H7 (cell line): ENCODE results near the gene DYNC2LI1. TPM values are rescaled to one million over a fixed set of nuclear protein-coding genes. Genes with fewer than 3 reads are reported as not detected.

Experiments used
- DNase-seq: peaks from one replicate; pipeline ENCODE4 v3.0.0; 2012
- H3K27me3 ChIP-seq: 2 replicates; pipeline ENCODE4 v1.6.0; 2011; ENCODE audit warnings: mild to moderate bottlenecking, low read length; ENCODE audit not compliant: control insufficient read depth, insufficient read depth
- H3K36me3 ChIP-seq: replicated peaks from 2 replicates; pipeline ENCODE4 v1.5.1; 2011; ENCODE audit warnings: low read length; ENCODE audit not compliant: control insufficient read depth, insufficient read depth
- H3K4me3 ChIP-seq: 2 replicates; pipeline ENCODE4 v1.5.1; 2011; ENCODE audit warnings: low read depth, mild to moderate bottlenecking, control low read depth, low read length, moderate library complexity; ENCODE audit not compliant: insufficient read depth
- total RNA-seq: library from RNA; depleted of rRNA; stranded (reverse); fragments of >200 nt; shearing (Covaris generic); gene quantifications from 2 replicates; pipeline ENCODE4 v1.2.3, GENCODE V29; 2014

The DYNC2LI1 gene
- total RNA-seq, 1 experiment from 2014 or later: 9.5 TPM

DNA sequence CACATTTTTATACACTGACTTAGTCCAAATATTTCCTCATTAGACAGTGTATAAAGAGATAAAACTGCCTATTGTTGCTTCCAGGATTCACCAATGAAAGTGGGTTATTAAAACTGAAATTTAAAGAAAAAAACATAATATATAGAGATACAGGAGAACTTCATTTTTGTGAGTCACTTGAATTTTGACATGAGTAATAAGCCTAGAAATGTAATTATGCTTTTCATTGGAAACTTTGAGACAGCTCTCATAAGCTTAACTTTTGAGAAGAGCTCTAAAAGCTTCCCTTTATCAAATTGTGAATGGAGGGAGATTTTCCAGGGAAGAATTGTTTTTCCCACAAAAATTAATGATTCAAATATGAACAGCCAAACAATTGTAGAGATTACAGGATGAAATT lies 14.1 kb downstream of the DYNC2LI1 start:
- DNase-seq: no peak
- Histone ChIP-seq H3K36me3 (no peaks in the 10 kb centered on the region), H3K27me3 (no peaks in the 10 kb centered on the region), H3K4me3 (no peak overlapping the region)

DNA sequence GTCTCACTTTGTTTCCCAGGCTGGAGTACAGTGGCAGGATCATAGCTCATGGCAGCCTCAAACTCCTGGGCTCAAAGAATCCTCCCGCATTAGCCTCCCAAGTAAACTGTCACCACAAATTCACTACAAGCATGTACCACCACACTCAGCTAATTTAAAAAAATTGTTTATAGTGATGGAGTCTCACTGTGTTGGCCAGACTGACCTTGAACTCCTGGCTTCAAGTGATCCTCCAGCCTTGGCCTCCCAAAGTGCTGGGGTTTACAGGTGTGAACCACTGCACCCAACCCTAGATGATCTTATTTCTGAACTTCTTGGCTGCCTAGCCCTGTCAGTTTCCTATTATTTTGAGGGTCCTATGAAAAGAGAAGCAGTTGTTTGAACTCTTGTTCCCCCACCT lies 14.8 kb downstream of the DYNC2LI1 start:
- no peaks in the 10 kb centered on the region for H3K27me3 ChIP-seq
- DNase-seq: no peak
- H3K36me3 ChIP-seq: no peaks in the 10 kb centered on the region
- H3K4me3 ChIP-seq: no peak overlapping the region

DNA sequence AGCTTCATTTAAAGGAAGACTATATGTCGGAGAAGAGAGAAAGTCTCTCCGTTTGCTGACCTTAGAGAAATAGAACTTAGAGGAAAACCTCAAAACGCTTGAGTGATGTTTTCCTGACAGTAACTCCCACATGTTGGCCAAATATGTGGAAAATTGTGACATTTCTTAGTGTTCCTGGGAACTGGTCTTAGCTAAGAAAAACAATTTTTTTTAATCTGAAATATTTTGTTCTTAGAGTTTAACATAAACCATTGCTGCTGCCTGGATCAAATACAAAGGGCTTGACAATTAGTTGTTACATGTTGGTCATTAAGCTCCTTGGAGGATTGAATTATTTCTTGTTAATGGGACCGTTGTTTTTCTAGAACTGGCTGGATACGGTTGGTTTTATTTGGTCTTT lies 16.3 kb downstream of the DYNC2LI1 start:
- Histone ChIP-seq H3K36me3 (no peaks in the 10 kb centered on the region), H3K27me3 (no peaks in the 10 kb centered on the region), H3K4me3 (no peak overlapping the region)
- DNase-seq: no peak

DNA sequence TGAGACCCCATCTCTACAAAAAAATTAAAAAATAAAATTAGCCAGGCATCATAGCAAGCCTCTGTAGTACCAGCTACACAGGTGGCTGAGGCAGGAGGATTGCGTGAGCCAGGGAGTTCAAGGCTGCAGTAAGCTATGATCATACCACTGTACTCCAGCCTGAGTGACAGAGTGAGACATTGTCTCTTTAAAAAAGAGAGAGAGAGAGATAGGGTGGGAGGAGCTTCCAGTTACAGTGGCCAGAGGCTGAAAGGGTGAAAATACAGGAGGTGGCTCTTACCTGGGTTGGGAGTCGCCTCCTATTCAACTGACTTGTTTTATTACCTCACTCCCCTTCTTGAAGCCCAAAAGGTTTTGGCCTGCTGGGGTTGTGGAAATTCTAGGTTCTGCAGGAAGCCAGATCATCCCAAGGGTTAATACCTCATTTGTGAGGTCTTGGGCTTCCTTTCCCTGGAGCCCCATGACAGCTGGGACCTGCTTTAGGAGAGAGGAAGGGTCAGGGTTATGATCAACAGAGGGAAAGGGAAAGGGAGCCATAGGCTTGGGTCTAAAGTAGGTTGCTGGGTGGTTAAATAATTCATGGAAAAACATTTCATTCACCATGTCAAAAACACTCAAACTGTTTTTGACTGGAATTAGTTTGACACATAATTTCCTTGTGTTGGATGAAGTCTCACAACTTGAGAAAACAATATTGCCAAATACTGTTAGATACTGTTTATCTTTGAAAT lies 17.4 kb downstream of the DYNC2LI1 start:
- H3K36me3 ChIP-seq: no peaks in the 10 kb centered on the region
- no peak overlapping the region for H3K4me3 ChIP-seq
- DNase-seq: no peak
- H3K27me3 ChIP-seq: no peaks in the 10 kb centered on the region

DNA sequence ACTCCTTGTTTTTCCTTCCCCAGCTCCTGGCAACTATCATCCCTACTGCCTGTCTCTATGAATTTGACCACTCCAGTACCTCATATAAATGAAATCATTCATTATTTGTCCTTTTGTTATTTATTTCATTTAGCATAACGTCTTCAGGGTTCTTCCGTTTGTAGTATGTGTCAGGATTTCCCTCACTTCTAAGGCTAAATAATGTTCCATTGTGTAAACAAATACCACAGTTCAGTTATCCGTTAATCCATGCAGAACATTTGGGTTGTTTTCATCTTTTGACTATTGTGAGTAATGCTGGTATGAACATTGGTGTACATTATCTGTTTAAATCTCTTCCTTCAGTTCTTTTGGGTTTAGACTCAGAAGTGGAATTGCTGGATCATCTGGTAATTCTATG lies 18.8 kb downstream of the DYNC2LI1 start:
- no peaks in the 10 kb centered on the region for H3K27me3 ChIP-seq
- H3K4me3 ChIP-seq: no peak overlapping the region

DNA sequence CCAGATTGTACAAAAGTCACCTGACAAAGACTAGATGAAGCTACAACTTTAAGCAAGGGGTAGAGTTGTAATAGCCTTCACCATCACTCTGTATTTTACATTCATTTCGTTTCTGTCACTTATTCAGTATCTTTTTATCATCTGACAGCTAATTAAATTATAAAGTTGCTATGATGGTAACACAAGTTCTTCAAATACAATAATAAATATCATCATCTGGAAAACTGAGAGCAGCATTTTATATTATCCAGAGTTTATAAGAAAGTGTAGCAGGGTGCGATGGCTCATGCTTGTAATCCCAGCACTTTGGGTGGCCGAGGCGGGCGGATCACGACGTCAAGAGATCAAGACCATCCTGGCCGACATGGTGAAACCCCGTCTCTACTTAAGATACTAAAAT lies 21.1 kb downstream of the DYNC2LI1 start:
- no peak overlapping the region for H3K4me3 ChIP-seq
- no peaks in the 10 kb centered on the region for H3K27me3 ChIP-seq
- no peaks in the 10 kb centered on the region for H3K36me3 ChIP-seq
- DNase-seq: no peak

More for the DNA sequence above, 18.8 kb downstream of the DYNC2LI1 start:
- DNase-seq: no peak
- no peaks in the 10 kb centered on the region for H3K36me3 ChIP-seq

DNA sequence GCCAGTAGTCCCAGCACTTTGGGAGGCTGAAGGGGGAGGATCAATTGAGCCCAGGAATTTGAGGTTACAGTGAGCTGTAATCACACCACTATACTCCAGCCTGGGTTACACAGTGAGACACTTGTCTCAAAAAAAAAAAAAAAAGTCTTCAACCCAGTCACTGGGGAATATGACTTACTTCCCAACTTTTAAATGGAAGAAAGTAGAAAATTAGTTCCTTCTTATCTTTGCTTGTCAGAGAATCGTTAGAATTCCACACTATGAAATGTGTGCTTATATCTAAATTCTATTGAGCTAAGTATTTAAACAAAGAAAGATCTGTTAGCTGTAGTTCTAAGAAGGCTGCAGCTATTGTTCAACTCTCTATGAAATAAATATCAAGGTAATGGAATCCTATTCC lies 22.4 kb downstream of the DYNC2LI1 start:
- no peaks in the 10 kb centered on the region for H3K36me3 ChIP-seq
- no peak for DNase-seq
- no peaks in the 10 kb centered on the region for H3K27me3 ChIP-seq
- H3K4me3 ChIP-seq: no peak overlapping the region

DNA sequence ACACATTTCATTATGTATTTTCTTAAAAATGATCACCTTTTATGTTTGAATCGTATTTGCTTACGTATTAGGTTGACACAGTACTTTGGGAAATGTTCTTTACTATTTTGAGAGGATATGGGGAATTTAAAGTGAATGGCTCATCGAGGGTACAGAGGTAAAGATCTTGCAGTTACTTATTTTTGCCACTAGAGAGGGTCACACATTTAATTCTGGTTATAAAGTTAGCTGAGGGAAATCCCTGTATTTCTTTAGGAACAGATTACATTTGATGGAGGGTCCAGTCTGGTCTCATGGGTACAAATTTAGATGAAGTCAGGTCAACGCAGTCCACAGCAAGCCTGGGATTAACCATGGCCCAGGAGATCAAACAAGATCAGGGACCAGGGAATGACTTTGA lies 24.5 kb downstream of the DYNC2LI1 start:
- DNase-seq: peak; percentile 17
- Histone ChIP-seq H3K27me3 (no peaks in the 10 kb centered on the region), H3K4me3 (no peak overlapping the region), H3K36me3 (no peaks in the 10 kb centered on the region)

DNA sequence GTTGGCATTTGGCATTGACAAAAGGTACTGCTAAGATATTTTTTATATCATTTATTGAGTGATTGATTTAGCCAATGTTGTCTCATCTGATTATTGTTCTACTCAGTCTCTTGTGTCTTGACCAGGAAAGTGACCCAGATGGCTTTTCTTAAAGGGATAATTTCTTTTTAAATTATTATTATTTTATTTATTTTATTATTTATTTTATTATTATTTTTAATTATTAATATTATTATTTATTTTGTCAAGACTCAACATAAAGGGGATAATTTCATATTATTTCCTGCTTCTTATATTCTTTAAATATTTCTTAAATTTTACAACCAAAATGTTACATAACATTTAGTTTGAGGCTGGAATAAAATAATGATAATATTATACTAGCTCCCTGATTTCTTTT lies 27.1 kb downstream of the DYNC2LI1 start:
- DNase-seq: no peak
- no peaks in the 10 kb centered on the region for H3K36me3 ChIP-seq
- no peaks in the 10 kb centered on the region for H3K27me3 ChIP-seq
- no peak overlapping the region for H3K4me3 ChIP-seq

DNA sequence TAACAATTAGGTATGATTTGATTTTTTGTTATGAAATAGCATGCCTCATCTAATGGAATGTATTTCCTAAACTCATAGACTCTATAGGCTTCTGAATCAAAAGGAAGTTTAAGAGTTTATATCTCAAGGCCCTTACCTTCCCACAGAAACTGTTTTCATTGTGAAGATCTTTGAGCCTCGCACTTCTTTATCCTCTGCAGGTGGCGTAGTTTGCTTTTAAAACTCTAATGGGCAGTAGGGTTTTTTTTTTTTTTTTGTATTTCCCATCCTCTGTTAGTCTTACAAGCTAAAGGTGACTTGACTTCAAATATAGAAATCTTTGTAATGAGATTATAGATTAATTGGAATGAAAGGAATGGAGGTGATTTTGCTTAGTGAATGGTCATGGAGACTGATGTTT lies 28.3 kb downstream of the DYNC2LI1 start:
- H3K4me3 ChIP-seq: no peak overlapping the region
- no peaks in the 10 kb centered on the region for H3K27me3 ChIP-seq
- no peak for DNase-seq
- no peaks in the 10 kb centered on the region for H3K36me3 ChIP-seq

DNA sequence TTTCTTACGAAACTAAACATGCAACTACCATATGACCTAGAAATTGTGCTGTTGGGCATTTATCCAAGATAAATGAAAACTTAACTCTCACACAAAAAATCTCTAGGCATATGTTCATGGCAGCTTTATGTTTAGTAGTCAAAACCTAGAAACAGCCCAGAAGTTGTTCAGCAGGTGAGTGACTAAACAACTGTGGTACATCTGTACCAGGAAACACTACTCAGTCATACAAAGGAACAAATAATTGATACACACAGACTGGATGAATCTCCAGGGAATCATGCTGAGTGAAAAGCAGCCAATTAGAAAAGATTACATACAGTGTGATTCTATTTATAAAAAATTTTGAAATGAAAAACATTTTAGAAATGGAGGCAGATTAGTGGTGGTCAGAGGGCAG lies 29.3 kb downstream of the DYNC2LI1 start:
- Histone ChIP-seq H3K4me3 (no peak overlapping the region), H3K36me3 (no peaks in the 10 kb centered on the region), H3K27me3 (no peaks in the 10 kb centered on the region)
- DNase-seq: no peak

DNA sequence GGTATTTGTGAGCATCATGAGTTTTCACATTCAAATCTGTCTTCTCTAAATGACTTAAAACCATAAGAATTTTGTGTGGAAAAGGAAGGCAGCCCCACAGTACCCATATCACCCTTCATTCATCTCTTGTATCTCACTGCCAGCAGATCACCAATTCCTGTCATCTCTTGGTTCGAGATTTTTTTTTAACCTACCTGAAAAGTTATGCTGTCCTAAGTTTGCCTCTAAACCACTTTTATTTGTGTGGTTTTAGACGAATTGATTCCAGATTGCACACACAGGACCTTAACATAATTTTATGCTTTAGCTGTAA lies 32.8 kb downstream of the DYNC2LI1 start:
- DNase-seq: no peak
- Histone ChIP-seq H3K36me3 (no peaks in the 10 kb centered on the region), H3K4me3 (no peak overlapping the region), H3K27me3 (no peaks in the 10 kb centered on the region)

DNA sequence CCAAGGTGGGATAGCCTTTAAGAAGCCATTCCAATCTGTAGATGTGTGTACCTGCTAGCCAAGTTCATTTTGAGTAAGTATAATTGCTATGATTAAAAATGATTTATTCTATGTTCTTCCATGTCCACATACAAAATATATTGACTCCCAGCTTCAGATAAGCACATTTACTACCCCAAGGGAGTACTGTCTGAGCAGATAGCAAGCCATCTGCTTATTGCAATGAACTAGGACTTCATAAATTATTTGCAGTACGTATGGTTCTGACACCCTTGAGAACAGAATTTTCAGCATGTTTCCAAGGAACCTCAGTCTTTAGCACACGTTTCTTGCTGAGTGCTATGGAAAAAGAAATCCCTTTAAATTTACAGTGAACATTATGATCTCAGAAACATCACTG lies 36.6 kb downstream of the DYNC2LI1 start:
- Histone ChIP-seq H3K4me3 (no peak overlapping the region), H3K36me3 (no peaks in the 10 kb centered on the region), H3K27me3 (no peaks in the 10 kb centered on the region)
- no peak for DNase-seq

DNA sequence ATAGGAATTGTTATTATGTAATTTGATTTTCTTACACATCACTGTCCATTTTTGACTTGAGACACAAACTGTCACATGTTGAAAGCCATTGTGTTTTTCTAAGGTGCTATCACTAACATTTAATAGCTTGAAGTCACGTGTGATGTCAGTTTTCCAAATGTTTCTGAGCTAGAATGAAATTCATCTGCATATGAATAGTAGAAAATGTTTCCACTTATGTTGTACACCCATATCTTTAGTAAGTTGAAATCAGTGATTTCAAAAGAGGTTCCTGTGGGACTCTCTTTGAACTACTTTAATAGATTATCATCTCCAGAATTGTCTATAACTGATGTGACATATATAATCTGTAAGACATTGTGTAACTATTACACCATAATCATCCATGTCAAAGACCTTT lies 37.0 kb downstream of the DYNC2LI1 start:
- no peaks in the 10 kb centered on the region for H3K36me3 ChIP-seq
- no peak for DNase-seq
- H3K27me3 ChIP-seq: no peaks in the 10 kb centered on the region
- no peak overlapping the region for H3K4me3 ChIP-seq

DNA sequence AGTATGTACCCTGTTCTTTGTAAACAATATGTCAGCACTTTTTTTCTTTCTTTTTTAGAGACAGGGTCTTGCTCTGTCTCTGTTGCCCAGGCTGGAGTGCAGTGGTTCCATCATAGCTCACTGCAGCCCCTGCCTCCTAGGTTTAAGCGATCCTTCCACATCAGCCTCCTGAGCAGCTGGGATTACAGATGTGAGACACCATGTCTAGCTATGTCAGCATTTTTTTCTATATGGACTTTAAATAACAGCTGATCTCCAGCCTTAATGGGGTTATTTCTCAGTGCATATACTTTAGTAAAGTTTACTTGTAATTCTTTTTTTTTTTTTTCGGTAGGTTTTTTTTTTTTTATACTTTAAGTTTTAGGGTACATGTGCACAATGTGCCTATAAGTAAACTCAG lies 38.2 kb downstream of the DYNC2LI1 start:
- no peak for DNase-seq
- no peaks in the 10 kb centered on the region for H3K27me3 ChIP-seq
- H3K36me3 ChIP-seq: no peaks in the 10 kb centered on the region
- H3K4me3 ChIP-seq: no peak overlapping the region

DNA sequence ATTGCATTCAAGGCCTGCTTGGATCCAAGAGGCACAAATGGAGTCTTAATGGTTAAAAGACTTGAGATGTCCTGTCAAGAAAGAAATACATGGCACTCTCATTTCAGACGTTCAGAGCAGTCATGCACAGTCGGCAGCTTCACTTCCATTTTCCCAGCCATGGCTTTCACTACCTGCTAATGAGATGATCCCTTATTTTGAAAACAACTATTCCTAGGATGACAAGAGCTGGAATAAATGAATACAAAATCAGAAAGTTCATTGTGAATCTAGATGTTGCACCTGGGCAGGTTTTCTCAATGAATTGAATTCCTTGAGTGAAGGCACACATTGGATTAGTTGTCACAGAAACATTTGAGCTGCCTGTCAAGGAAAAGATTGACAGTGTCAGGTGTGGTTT lies 39.1 kb downstream of the DYNC2LI1 start:
- H3K36me3 ChIP-seq: no peaks in the 10 kb centered on the region
- DNase-seq: no peak
- H3K4me3 ChIP-seq: no peak overlapping the region
- H3K27me3 ChIP-seq: no peaks in the 10 kb centered on the region
